Fibroblast of peridontal ligament (primary cell): ENCODE results near the gene PAX2.

ENCODE experiments used
- DNase-seq: peaks from one replicate; pipeline ENCODE4 v3.0.0-alpha.2; 2010; ENCODE audit errors: extremely low read depth

Gene PAX2

GRCh38 chr10:100848770-100849169 is 103.4 kb downstream of the PAX2 start:
- DNase-seq, result no peak

GRCh38 chr10:100858261-100858660 is 112.9 kb downstream of the PAX2 start:
- DNase-seq, result no peak

GRCh38 chr10:100858747-100859483 is 113.5 kb downstream of the PAX2 start:
- DNase-seq, result no peak

GRCh38 chr10:100859484-100859763 is 114.0 kb downstream of the PAX2 start:
- DNase-seq, result no peak

GRCh38 chr10:100863433-100863832 is 118.1 kb downstream of the PAX2 start:
- no peak for DNase-seq

- no peak for DNase-seq
Measured at GRCh38 chr10:100864036-100864885, 118.9 kb downstream of the PAX2 start.

- DNase-seq, result no peak
Measured at GRCh38 chr10:100864978-100865377, 119.6 kb downstream of the PAX2 start.

GRCh38 chr10:100866010-100866409 is 120.6 kb downstream of the PAX2 start:
- no peak for DNase-seq

- no peak for DNase-seq
Measured at GRCh38 chr10:100866575-100867098, 121.3 kb downstream of the PAX2 start.

- no peak for DNase-seq
Measured at GRCh38 chr10:100867261-100867963, 122.0 kb downstream of the PAX2 start.

GRCh38 chr10:100868382-100868781 is 123.0 kb downstream of the PAX2 start:
- no peak for DNase-seq

GRCh38 chr10:100869399-100869798 is 124.0 kb downstream of the PAX2 start:
- no peak for DNase-seq

GRCh38 chr10:100872034-100872791 is 126.8 kb downstream of the PAX2 start:
- peak; percentile 10 for DNase-seq

GRCh38 chr10:100873146-100873826 is 127.9 kb downstream of the PAX2 start:
- no peak for DNase-seq

- DNase-seq, result no peak
Measured at GRCh38 chr10:100873827-100874326, 128.5 kb downstream of the PAX2 start.

- DNase-seq, result no peak
Measured at GRCh38 chr10:100874702-100875483, 129.5 kb downstream of the PAX2 start.

GRCh38 chr10:100875484-100876166 is 130.2 kb downstream of the PAX2 start:
- DNase-seq, result no peak

- no peak for DNase-seq
Measured at GRCh38 chr10:100876585-100877460, 131.4 kb downstream of the PAX2 start.

GRCh38 chr10:100877461-100877850 is 132.1 kb downstream of the PAX2 start:
- no peak for DNase-seq
